PC-9 (cell line): ENCODE measurements around the gene ZNF549. TPM values are rescaled to one million over a fixed set of nuclear protein-coding genes. Genes with fewer than 3 reads are reported as not detected.

Source experiments
- BruUV-seq: library from RNA; stranded (reverse); fragments of 400-500 nt; replicated peaks from 2 replicates; lab custom pipeline; 2021; lab: Mats Ljungman, UMichigan
- CTCF ChIA-PET: fragments of 300-600 bp; sonication (Branson Sonifier 250); formaldehyde crosslinking; loops from one replicate; lab custom pipeline; 2022; ENCODE audit warnings: antibody characterized with exemption; lab: Charles Lee
- POLR2A ChIA-PET: fragments of 300-600 bp; sonication (Branson Sonifier 250); formaldehyde crosslinking; loops from one replicate; lab custom pipeline; 2022; ENCODE audit warnings: antibody characterized with exemption; ENCODE audit not compliant: unreplicated experiment; lab: Charles Lee
- DNase-seq, 2 experiments: peaks; one replicate each; pipeline versions ENCODE4 v3.0.0 to v3.0.0-alpha.2; 2015 to 2022; ENCODE audit warnings: mixed read lengths in 1 of 2
- H2AFZ ChIP-seq: fragments of 200-600 bp; sonication (generic); 2 replicates; pipeline ENCODE4 v1.8.1; 2017; ENCODE audit warnings: antibody characterized with exemption
- H3F3A ChIP-seq: fragments of 200-600 bp; sonication (generic); 2 replicates; pipeline ENCODE4 v1.8.1; 2017; ENCODE audit warnings: antibody characterized with exemption, mild to moderate bottlenecking, low read depth; ENCODE audit not compliant: insufficient read depth
- H3K27ac ChIP-seq: fragments of 200-600 bp; sonication (generic); 2 replicates; pipeline ENCODE4 v1.6.1; 2016; ENCODE audit warnings: mixed run types
- H3K27me3 ChIP-seq: fragments of 200-600 bp; sonication (generic); 2 replicates; pipeline ENCODE4 v1.6.1; 2016; ENCODE audit warnings: low read depth, mixed run types; ENCODE audit not compliant: insufficient read depth
- H3K36me3 ChIP-seq: fragments of 200-600 bp; sonication (generic); 2 replicates; pipeline ENCODE4 v1.6.1; 2016; ENCODE audit warnings: low read depth, mixed run types
- H3K4me1 ChIP-seq: fragments of 200-600 bp; sonication (generic); replicated peaks from 2 replicates; pipeline ENCODE4 v1.6.1; 2016; ENCODE audit warnings: mixed run types; ENCODE audit not compliant: insufficient read depth
- H3K4me2 ChIP-seq: fragments of 200-600 bp; sonication (generic); 2 replicates; pipeline ENCODE4 v1.6.1; 2017; ENCODE audit warnings: mixed run types
- H3K4me3 ChIP-seq: fragments of 200-600 bp; sonication (generic); 2 replicates; pipeline ENCODE4 v1.6.1; 2016; ENCODE audit warnings: mixed run types
- H3K79me2 ChIP-seq: fragments of 200-600 bp; sonication (generic); 2 replicates; pipeline ENCODE4 v1.6.1; 2017; ENCODE audit warnings: low read depth, mixed run types
- H3K9me2 ChIP-seq: fragments of 200-600 bp; sonication (generic); 2 replicates; pipeline ENCODE4 v1.8.1; 2017; ENCODE audit warnings: mild to moderate bottlenecking; ENCODE audit not compliant: insufficient read depth
- H3K9me3 ChIP-seq: fragments of 200-600 bp; sonication (generic); 2 replicates; pipeline ENCODE4 v1.8.1; 2016; ENCODE audit warnings: low read depth; ENCODE audit not compliant: insufficient read depth
- H4K20me1 ChIP-seq: fragments of 200-600 bp; sonication (generic); 2 replicates; pipeline ENCODE4 v1.8.1; 2017; ENCODE audit not compliant: insufficient read depth
- CTCF ChIP-seq: fragments of 200-600 bp; sonication (generic); conservative IDR thresholded peaks from 2 replicates; pipeline ENCODE4 v1.6.1; 2017; ENCODE audit warnings: mixed run types, antibody characterized with exemption, mild to moderate bottlenecking, moderate library complexity
- EZH2 ChIP-seq: fragments of 200-600 bp; sonication (generic); IDR thresholded peaks from 2 replicates; pipeline ENCODE4 v1.8.0; 2017; ENCODE audit warnings: antibody characterized with exemption, low read depth
- intact Hi-C: fragments of 100-400 bp; cut with micrococcal nuclease; formaldehyde crosslinking; loops from one replicate; pipeline ENCODE4 v1.10.0; 2022; ENCODE audit not compliant: unreplicated experiment
- total RNA-seq: library from RNA; stranded (reverse); gene quantifications from 2 replicates; pipeline ENCODE4 v1.2.3, GENCODE V29; 2021

ZNF549 gene
- total RNA-seq, 1 experiment from 2014 or later: 6.5 TPM

GRCh38 chr19:57559008-57559403 lies 31.9 kb downstream of the ZNF549 start:
- no peaks in the 10 kb centered on the region for H3K27me3 ChIP-seq
- H3K27ac ChIP-seq: peak overlapping the region; percentile 83
- peaks cover 13% of the 10 kb centered on the region for H3K4me1 ChIP-seq
- 0 out of 2 replicates have a peak, but pooled peaks cover 18% of the 10 kb centered on the region for H3F3A ChIP-seq
- peaks cover 32% of the 10 kb centered on the region for H3K36me3 ChIP-seq
- H4K20me1 ChIP-seq: no peaks in the 10 kb centered on the region
- peaks cover 48% of the 10 kb centered on the region for H3K9me3 ChIP-seq
- ChIA-PET POLR2A (interaction anchor here (0.7 kb wide), 1 partner anchor 188 kb away, joined by 3 read pairs; no protein-coding TSS in a partner anchor), CTCF (interaction anchor here (0.6 kb wide), 1 partner anchor 443 kb away, joined by 3 read pairs; no protein-coding TSS in a partner anchor)
- intact Hi-C loops: loop anchor here (1.0 to 5.0 kb wide), 3 partner anchors 32 to 746 kb away; partner anchors contain the start of genes ERVK3-1, ZNF211 and ZNF549
- peak overlapping the region; percentile 90 for H3K4me3 ChIP-seq
- H3K9me2 ChIP-seq: no peaks in the 10 kb centered on the region
- peak overlapping the region; percentile 96 for H2AFZ ChIP-seq
- TF ChIP-seq CTCF (no peak), EZH2 (no peak)
- H3K4me2 ChIP-seq: peak overlapping the region; percentile 97
- BruUV-seq: no TSS peak
- H3K79me2 ChIP-seq: peaks cover 23% of the 10 kb centered on the region
- peak; percentile 53 to 59 for DNase-seq

- H4K20me1 ChIP-seq: no peaks in the 10 kb centered on the region
- H3K4me1 ChIP-seq: peaks cover 13% of the 10 kb centered on the region
- H3K27me3 ChIP-seq: no peaks in the 10 kb centered on the region; the same call in 1 of the 2 replicates
- BruUV-seq: TSS peak; percentile 48
- POLR2A ChIA-PET: interaction anchor here (0.7 kb wide), 1 partner anchor 188 kb away, joined by 3 read pairs; no protein-coding TSS in a partner anchor
- intact Hi-C loops: loop anchor here (1.0 to 5.0 kb wide), 5 partner anchors 20 to 746 kb away; partner anchors contain the start of genes ERVK3-1, ZNF211, ZNF549 and ZNF587
- H3K36me3 ChIP-seq: peaks cover 27% of the 10 kb centered on the region
- peaks cover 23% of the 10 kb centered on the region for H3K79me2 ChIP-seq
- H3F3A ChIP-seq: 0 out of 2 replicates have a peak, but pooled peaks cover 18% of the 10 kb centered on the region
- no peak for TF ChIP-seq CTCF
- no peak for TF ChIP-seq EZH2
- CTCF ChIA-PET: no interaction called here
- H3K4me3 ChIP-seq: peak within 1 kb of the TSS; percentile 90
- H3K4me2 ChIP-seq: peak within 1 kb of the TSS; percentile 97
- peak; percentile 83 to 93 for DNase-seq
- peaks cover 51% of the 10 kb centered on the region for H3K9me3 ChIP-seq
- H2AFZ ChIP-seq: peak within 1 kb of the TSS; percentile 96
- no peaks in the 10 kb centered on the region for H3K9me2 ChIP-seq
- H3K27ac ChIP-seq: peak within 1 kb of the TSS; percentile 83
Measured at GRCh38 chr19:57559404-57560025, 32.4 kb downstream of the ZNF549 start, which contains the start of gene ZNF550. Gene ZNF550, minus strand, starts transcription at chr19:57559863. Its CDS starts 181 bp downstream, at chr19:57559682.

GRCh38 chr19:57560049-57560491 lies 32.9 kb downstream of the ZNF549 start:
- no peaks in the 10 kb centered on the region; the same call in 1 of the 2 replicates for H3K27me3 ChIP-seq
- peak overlapping the region; percentile 83 for H3K27ac ChIP-seq
- ChIA-PET POLR2A (no interaction called here), CTCF (no interaction called here)
- peak overlapping the region; percentile 97 for H3K4me2 ChIP-seq
- peak overlapping the region; percentile 90 for H3K4me3 ChIP-seq
- TSS peak; percentile 53 for BruUV-seq
- peaks cover 23% of the 10 kb centered on the region for H3K79me2 ChIP-seq
- TF ChIP-seq CTCF (no peak), EZH2 (no peak)
- peak; percentile 62 to 86 for DNase-seq
- intact Hi-C loops: loop anchor here (1.0 to 2.0 kb wide), 2 partner anchors 19 to 289 kb away; partner anchors contain the start of gene ZNF587
- H3K9me3 ChIP-seq: peaks cover 56% of the 10 kb centered on the region
- H4K20me1 ChIP-seq: no peaks in the 10 kb centered on the region
- peaks cover 21% of the 10 kb centered on the region for H3K36me3 ChIP-seq
- peaks cover 13% of the 10 kb centered on the region for H3K4me1 ChIP-seq
- H3F3A ChIP-seq: 0 out of 2 replicates have a peak, but pooled peaks cover 18% of the 10 kb centered on the region
- no peaks in the 10 kb centered on the region for H3K9me2 ChIP-seq
- peak overlapping the region; percentile 96 for H2AFZ ChIP-seq
